Keratinocyte (primary cell): ENCODE measurements around the gene MIOX.

Experiments used
- CTCF ChIP-seq, 3 experiments: IDR thresholded peaks in 1 of 3; conservative IDR thresholded peaks in 1 of 3; optimal IDR thresholded peaks in 1 of 3; 2 replicates in 2 of 3; 3 replicates in 1 of 3; pipeline versions ENCODE3 to v1.5.1; 2011; ENCODE audit warnings: low read length in 3 of 3, mild to moderate bottlenecking in 3 of 3, moderate library complexity in 2 of 3, control low read depth in 1 of 3, inconsistent platforms in 1 of 3; ENCODE audit not compliant: insufficient read depth in 2 of 3; ENCODE audit errors: extremely low read depth in 1 of 3
- EZH2 ChIP-seq: IDR thresholded peaks from one replicate; pipeline ENCODE4 v1.6.1; 2012; ENCODE audit warnings: inconsistent platforms, mild to moderate bottlenecking, low read length, moderate library complexity

DNA sequence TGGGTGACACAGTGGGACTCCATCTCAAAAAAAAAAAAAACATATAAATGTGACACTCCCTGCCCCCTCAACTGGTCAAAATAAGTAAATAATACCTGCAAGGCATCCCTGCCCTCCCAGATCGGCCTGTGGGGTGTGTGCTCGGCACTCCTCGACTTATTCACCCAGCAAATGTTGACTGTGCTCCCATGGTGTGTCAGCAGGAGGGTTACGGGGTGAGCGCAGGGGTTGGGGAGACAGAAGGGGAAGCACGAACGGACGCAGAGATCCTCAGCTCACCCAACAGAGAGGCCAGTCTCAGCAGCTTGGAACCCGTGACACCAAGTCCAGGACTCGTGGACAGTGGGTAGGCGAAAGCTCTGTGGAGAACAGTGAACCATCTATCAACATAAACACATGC lies 6.9 kb upstream of the MIOX start:
- TF ChIP-seq CTCF (optimal IDR thresholded peaks at IDR 0.05 in 1 of 3, IDR thresholded peaks at IDR 0.05 in 1 of 3, conservative IDR thresholded peaks at IDR 0.05 in 1 of 3; ENCODE audit: extremely low read depth in 1 of 3, insufficient read depth in 2 of 3, low read length in 3 of 3), result no peak
- TF ChIP-seq EZH2, result no peak
